Vagina (tissue), 2 donors: ENCODE results near the gene PFKL. TPM values are rescaled to one million over a fixed set of nuclear protein-coding genes. Genes with fewer than 3 reads are reported as not detected.

Source experiments
- DNase-seq, 2 donors: peaks; one replicate each; pipeline ENCODE4 v3.0.0-alpha.2; 2017; ENCODE audit errors: extremely low spot score in 2 of 2
- H3K27ac ChIP-seq: fragments of 200-600 bp; sonication (generic); one replicate; pipeline ENCODE4 v1.5.1; 2019
- H3K27me3 ChIP-seq: fragments of 200-600 bp; sonication (generic); one replicate; pipeline ENCODE4 v1.5.1; 2019
- H3K36me3 ChIP-seq, 2 donors: fragments of 200-600 bp; sonication (generic); one replicate each; pipeline ENCODE4 v1.5.1; 2017 to 2019
- H3K4me1 ChIP-seq: fragments of 200-600 bp; sonication (generic); one replicate; pipeline ENCODE4 v1.5.1; 2019
- H3K4me3 ChIP-seq, 2 donors: fragments of 200-600 bp; sonication (generic); 1 replicate in 1 of 2; 2 replicates in 1 of 2; pipeline ENCODE4 v1.5.1; 2016 to 2019
- H3K9me3 ChIP-seq: fragments of 200-600 bp; sonication (generic); one replicate; pipeline ENCODE4 v1.5.1; 2019
- POLR2A ChIP-seq, 2 donors: fragments of 450-650 bp; IDR thresholded peaks; one replicate each; pipeline ENCODE4 v1.6.1; 2017; ENCODE audit warnings: antibody characterized with exemption in 2 of 2, mild to moderate bottlenecking in 2 of 2, moderate library complexity in 2 of 2
- POLR2AphosphoS5 ChIP-seq, 2 donors: sonication (generic); formaldehyde crosslinking; IDR thresholded peaks; one replicate each; pipeline ENCODE4 v1.9.0; 2017; ENCODE audit warnings: antibody characterized with exemption in 2 of 2, mild to moderate bottlenecking in 2 of 2, low read depth in 1 of 2; ENCODE audit not compliant: insufficient read depth in 1 of 2
- intact Hi-C: fragments of 100-400 bp; cut with DNase I; formaldehyde crosslinking; loops from one replicate; pipeline ENCODE4 v1.15.1; 2023
- total RNA-seq: library from RNA; depleted of rRNA; stranded (reverse); fragments of >200 nt; gene quantifications from one replicate; pipeline ENCODE4 v1.2.3, GENCODE V29; 2016
- TF ChIP-seq, protein P1 (sequence below), 3 experiments: fragments of 450-650 bp in 2 of 3; fragments of 200-600 bp in 1 of 3; sonication (generic) in 1 of 3; IDR thresholded peaks; one replicate each; pipeline ENCODE4 v1.5.1; 2017 to 2019; ENCODE audit warnings: antibody characterized with exemption in 3 of 3, mild to moderate bottlenecking in 2 of 3, moderate library complexity in 2 of 3

The PFKL gene
- total RNA-seq, 1 donor from 2014 or later: 79.1 TPM

DNA sequence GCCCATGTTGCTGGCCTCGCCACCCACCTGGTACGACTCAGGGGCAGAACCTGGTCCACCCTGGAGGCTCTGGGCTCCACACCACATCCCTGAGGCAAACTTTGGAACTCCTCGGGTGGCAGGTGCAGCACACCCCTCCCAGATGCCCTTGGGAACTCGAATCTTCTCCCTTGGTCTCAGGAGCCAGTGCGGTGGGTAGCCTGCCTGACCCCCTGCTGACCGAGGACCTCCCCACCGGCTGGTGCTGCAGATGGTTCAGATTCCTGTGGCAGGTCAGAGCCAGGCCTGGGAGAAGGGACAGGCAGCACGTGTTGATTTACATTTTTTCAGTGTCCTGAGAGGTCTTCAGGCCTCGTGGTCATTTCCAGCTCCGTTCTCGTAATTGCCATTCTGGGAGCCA is 45.6 kb downstream of the PFKL start:
- no peak for DNase-seq
- H3K4me1 ChIP-seq: no peaks in the 10 kb centered on the region
- H3K27ac ChIP-seq: no peak overlapping the region
- no peaks in the 10 kb centered on the region for H3K36me3 ChIP-seq
- H3K27me3 ChIP-seq: no peaks in the 10 kb centered on the region
- H3K4me3 ChIP-seq: no peak overlapping the region
- H3K9me3 ChIP-seq: no peaks in the 10 kb centered on the region
- intact Hi-C loops: no loop called here
- TF ChIP-seq, protein P1, sequence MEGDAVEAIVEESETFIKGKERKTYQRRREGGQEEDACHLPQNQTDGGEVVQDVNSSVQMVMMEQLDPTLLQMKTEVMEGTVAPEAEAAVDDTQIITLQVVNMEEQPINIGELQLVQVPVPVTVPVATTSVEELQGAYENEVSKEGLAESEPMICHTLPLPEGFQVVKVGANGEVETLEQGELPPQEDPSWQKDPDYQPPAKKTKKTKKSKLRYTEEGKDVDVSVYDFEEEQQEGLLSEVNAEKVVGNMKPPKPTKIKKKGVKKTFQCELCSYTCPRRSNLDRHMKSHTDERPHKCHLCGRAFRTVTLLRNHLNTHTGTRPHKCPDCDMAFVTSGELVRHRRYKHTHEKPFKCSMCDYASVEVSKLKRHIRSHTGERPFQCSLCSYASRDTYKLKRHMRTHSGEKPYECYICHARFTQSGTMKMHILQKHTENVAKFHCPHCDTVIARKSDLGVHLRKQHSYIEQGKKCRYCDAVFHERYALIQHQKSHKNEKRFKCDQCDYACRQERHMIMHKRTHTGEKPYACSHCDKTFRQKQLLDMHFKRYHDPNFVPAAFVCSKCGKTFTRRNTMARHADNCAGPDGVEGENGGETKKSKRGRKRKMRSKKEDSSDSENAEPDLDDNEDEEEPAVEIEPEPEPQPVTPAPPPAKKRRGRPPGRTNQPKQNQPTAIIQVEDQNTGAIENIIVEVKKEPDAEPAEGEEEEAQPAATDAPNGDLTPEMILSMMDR (IDR thresholded peaks at IDR 0.05): no peak
- TF ChIP-seq POLR2A (IDR thresholded peaks at IDR 0.05) (no peak), POLR2AphosphoS5 (IDR thresholded peaks at IDR 0.05; ENCODE audit: insufficient read depth in 1 of 2, low read depth in 1 of 2) (no peak)

DNA sequence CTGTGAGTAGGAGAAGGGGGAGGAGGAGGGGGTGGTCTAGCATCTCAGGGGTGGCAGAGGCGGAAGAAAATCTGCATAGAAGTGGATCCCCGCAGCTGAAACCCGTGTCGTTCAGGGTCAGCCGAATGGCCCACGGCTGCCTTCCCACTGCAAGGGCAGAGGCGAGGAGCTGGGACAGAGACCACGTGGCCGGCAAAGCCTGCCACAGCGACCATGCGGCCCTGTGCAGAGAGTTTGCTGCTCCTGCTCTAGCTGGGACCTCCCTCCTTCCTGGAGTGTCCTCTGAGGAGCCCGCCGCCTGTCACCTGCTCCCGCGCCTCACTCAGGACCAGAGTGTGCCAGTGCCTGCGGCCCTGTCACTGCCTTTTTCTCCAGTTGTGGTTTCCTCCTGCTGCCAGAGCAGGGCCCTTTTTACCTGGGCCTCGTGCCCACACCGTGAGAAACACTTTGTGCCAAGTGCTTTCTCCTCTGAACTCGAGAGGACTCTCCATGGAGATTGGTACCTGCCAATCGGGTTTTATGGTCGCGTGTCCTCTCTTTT is 48.1 kb downstream of the PFKL start:
- Histone ChIP-seq H3K4me1 (peaks cover 6% of the 10 kb centered on the region), H3K9me3 (no peaks in the 10 kb centered on the region), H3K4me3 (no peak overlapping the region), H3K36me3 (no peaks in the 10 kb centered on the region), H3K27ac (no peak overlapping the region), H3K27me3 (no peaks in the 10 kb centered on the region)
- no peak for TF ChIP-seq POLR2AphosphoS5 (IDR thresholded peaks at IDR 0.05; ENCODE audit: insufficient read depth in 1 of 2, low read depth in 1 of 2)
- no peak for TF ChIP-seq POLR2A (IDR thresholded peaks at IDR 0.05)
- TF ChIP-seq, protein P1 (IDR thresholded peaks at IDR 0.05): no peak
- intact Hi-C loops: no loop called here
- DNase-seq: no peak

DNA sequence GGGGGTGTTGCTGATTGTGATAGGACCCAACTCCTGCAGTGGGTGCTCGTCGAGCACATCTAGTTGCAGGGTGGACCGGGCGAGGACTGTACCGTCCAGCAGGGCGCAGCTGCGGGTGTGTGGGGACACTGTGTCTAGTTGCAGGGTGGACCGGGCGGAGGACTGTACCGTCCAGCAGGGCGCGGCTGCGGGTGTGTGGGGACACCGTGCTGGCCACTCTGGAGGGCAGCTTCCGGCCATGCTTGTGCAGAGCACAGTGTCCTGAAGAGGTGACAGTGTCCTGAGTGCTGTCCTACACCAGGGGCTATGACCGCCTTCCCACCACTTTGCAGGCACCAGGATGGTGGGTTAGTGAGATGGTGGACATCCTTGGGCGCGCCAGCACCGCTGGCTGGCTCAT is 49.0 kb downstream of the PFKL start:
- Histone ChIP-seq H3K27ac (no peak overlapping the region), H3K36me3 (no peaks in the 10 kb centered on the region), H3K9me3 (no peaks in the 10 kb centered on the region), H3K27me3 (no peaks in the 10 kb centered on the region), H3K4me1 (peaks cover 6% of the 10 kb centered on the region), H3K4me3 (no peak overlapping the region)
- intact Hi-C loops: no loop called here
- TF ChIP-seq POLR2AphosphoS5 (IDR thresholded peaks at IDR 0.05; ENCODE audit: insufficient read depth in 1 of 2, low read depth in 1 of 2): no peak
- DNase-seq: no peak

DNA sequence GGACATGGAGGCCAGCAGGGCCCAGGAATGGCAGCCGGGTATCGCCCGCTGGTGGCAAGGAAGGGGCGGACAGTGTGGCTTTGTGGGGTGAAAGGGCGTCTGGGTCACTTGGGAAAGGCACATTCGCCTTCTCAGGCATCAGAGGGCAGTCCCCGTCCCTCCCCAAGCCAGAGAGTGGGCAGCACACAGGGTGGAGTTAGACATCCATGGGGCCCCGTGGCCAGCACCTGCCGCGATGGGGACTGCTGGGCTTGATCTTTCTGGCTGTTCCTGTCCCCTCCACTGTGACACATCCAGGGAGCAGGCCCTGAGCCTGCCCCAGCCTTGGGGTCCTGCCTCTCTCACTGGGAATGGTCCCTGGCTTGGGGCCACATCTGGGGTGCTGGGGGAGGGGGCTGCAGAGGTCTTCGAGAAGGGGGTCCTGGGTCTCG is 49.6 kb downstream of the PFKL start:
- Histone ChIP-seq H3K27ac (no peak overlapping the region), H3K4me3 (no peak overlapping the region), H3K27me3 (no peaks in the 10 kb centered on the region), H3K9me3 (no peaks in the 10 kb centered on the region), H3K36me3 (no peaks in the 10 kb centered on the region), H3K4me1 (peaks cover 6% of the 10 kb centered on the region)
- intact Hi-C loops: no loop called here
- no peak for DNase-seq
- TF ChIP-seq POLR2A (IDR thresholded peaks at IDR 0.05) (no peak), POLR2AphosphoS5 (IDR thresholded peaks at IDR 0.05; ENCODE audit: insufficient read depth in 1 of 2, low read depth in 1 of 2) (no peak)
- TF ChIP-seq, protein P1 (IDR thresholded peaks at IDR 0.05): no peak

DNA sequence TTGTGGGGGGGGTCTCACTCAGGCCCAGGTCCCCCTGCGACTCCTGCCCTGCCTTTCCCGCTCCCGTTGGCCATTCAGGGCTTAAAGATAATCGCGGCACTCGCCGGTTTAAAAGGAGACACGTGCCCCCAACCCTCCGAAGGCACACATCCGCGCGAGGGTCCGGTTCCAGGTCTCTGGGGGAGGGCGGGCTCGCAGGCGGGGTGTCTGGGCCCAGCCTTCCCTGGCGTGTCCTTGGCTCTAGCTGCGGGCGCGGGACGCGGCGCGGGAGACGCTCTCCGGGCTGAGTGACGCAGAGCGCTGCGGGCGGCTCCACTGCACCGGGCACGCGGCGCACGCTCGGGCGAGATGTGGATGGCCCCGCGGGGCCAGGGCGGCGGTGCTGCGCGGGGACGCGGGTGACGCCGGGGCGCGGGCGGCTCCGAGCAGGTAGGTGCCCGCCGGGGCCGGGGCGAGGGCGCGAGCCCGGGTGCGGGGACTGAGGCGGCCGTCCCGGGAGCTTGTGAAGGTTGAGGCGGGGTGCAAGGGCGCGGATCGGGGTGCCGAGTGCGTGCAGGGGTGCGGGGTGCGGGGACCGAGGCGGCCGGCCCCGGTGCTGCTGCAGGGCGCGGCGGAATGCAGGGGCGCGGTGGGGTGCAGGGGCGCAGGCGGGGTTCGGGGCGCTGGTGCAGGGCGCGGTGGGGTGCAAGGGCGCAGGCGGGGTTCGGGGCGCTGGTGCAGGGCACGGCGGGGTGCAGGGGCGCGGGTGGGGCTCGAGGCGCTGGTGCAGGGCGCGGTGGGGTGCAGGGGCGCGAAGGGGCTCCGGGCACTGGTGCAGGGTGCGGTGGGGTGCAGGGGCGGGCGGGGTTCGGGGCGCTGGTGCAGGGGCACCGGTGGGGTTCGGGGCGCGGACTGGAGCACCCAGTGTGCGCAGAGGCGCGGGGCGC is 50.3 kb downstream of the PFKL start:
- no peaks in the 10 kb centered on the region for H3K27me3 ChIP-seq
- intact Hi-C loops: no loop called here
- TF ChIP-seq POLR2AphosphoS5 (IDR thresholded peaks at IDR 0.05; ENCODE audit: insufficient read depth in 1 of 2, low read depth in 1 of 2): no peak
- no peak for TF ChIP-seq POLR2A (IDR thresholded peaks at IDR 0.05)
- TF ChIP-seq, protein P1 (IDR thresholded peaks at IDR 0.05): no peak

More for the DNA sequence above, 50.3 kb downstream of the PFKL start:
- DNase-seq: no peak
- Histone ChIP-seq H3K4me1 (peaks cover 6% of the 10 kb centered on the region), H3K4me3 (no peak overlapping the region), H3K27ac (no peak overlapping the region), H3K36me3 (no peaks in the 10 kb centered on the region), H3K9me3 (no peaks in the 10 kb centered on the region)
